SK-N-SH (cell line): ENCODE results near the gene C14orf132.

Experiments
- NRF1 ChIP-seq: IDR thresholded peaks from 2 replicates; pipeline ENCODE4 v1.6.1; 2012; ENCODE audit warnings: low read depth, mild to moderate bottlenecking, low read length
- RAD21 ChIP-seq: IDR thresholded peaks from 2 replicates; pipeline ENCODE4 v1.6.1; 2012; ENCODE audit warnings: mild to moderate bottlenecking, low read length
- SIN3A ChIP-seq: IDR thresholded peaks from 2 replicates; pipeline ENCODE4 v1.6.1; 2012; ENCODE audit warnings: low read depth, mild to moderate bottlenecking, low read length, moderate library complexity, borderline replicate concordance
- TAF1 ChIP-seq: IDR thresholded peaks from 2 replicates; pipeline ENCODE4 v1.6.1; 2012; ENCODE audit warnings: low read depth, mild to moderate bottlenecking, low read length, moderate library complexity, borderline replicate concordance
- YY1 ChIP-seq: IDR thresholded peaks from 2 replicates; pipeline ENCODE4 v1.4.0; 2012; ENCODE audit warnings: low read depth, mild to moderate bottlenecking
- TF ChIP-seq, protein P1 (sequence below): fragments of 150-350 bp; IDR thresholded peaks from 2 replicates; pipeline ENCODE4 v1.6.1; 2017; ENCODE audit warnings: antibody characterized with exemption, low read length, low read depth, borderline replicate concordance
- TF ChIP-seq, protein P2 (sequence below): fragments of 200-600 bp; sonication (generic); IDR thresholded peaks from 2 replicates; pipeline ENCODE4 v1.6.1; 2017; ENCODE audit warnings: antibody characterized with exemption, mild to moderate bottlenecking, moderate library complexity
- TF ChIP-seq, protein P3 (sequence below): fragments of 150-350 bp; IDR thresholded peaks from 2 replicates; pipeline ENCODE4 v1.6.1; 2016; ENCODE audit warnings: mild to moderate bottlenecking, low read depth, low read length

DNA sequence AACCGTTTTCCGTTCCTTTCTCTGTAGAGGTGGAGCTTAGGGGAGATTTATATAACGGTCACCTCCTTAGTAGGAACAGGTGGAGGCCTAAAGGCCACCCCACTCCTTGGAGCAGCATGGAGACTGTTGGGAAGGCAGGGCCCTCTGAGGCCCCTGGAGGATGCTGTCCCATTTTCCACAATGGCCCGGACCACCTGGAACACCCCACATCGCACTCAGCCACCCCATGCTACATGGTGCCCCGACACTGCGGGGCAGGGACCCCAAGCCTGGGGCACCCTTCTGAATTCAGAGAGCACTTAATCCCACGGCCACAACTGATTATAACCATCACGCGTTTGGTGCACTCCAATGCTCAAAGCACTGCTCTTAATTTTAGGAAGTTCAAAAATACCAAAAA is 41.4 kb downstream of the C14orf132 start:
- TF ChIP-seq, protein P1, sequence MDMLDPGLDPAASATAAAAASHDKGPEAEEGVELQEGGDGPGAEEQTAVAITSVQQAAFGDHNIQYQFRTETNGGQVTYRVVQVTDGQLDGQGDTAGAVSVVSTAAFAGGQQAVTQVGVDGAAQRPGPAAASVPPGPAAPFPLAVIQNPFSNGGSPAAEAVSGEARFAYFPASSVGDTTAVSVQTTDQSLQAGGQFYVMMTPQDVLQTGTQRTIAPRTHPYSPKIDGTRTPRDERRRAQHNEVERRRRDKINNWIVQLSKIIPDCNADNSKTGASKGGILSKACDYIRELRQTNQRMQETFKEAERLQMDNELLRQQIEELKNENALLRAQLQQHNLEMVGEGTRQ, result no peak
- TF ChIP-seq, protein P2, sequence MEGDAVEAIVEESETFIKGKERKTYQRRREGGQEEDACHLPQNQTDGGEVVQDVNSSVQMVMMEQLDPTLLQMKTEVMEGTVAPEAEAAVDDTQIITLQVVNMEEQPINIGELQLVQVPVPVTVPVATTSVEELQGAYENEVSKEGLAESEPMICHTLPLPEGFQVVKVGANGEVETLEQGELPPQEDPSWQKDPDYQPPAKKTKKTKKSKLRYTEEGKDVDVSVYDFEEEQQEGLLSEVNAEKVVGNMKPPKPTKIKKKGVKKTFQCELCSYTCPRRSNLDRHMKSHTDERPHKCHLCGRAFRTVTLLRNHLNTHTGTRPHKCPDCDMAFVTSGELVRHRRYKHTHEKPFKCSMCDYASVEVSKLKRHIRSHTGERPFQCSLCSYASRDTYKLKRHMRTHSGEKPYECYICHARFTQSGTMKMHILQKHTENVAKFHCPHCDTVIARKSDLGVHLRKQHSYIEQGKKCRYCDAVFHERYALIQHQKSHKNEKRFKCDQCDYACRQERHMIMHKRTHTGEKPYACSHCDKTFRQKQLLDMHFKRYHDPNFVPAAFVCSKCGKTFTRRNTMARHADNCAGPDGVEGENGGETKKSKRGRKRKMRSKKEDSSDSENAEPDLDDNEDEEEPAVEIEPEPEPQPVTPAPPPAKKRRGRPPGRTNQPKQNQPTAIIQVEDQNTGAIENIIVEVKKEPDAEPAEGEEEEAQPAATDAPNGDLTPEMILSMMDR, result no peak
- TF ChIP-seq YY1, result no peak
- TF ChIP-seq, protein P3, sequence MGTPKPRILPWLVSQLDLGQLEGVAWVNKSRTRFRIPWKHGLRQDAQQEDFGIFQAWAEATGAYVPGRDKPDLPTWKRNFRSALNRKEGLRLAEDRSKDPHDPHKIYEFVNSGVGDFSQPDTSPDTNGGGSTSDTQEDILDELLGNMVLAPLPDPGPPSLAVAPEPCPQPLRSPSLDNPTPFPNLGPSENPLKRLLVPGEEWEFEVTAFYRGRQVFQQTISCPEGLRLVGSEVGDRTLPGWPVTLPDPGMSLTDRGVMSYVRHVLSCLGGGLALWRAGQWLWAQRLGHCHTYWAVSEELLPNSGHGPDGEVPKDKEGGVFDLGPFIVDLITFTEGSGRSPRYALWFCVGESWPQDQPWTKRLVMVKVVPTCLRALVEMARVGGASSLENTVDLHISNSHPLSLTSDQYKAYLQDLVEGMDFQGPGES, result no peak
- TF ChIP-seq NRF1, result no peak
- TF ChIP-seq RAD21, result no peak
- TF ChIP-seq TAF1, result no peak
- no peak for TF ChIP-seq SIN3A
